Amniotic epithelial cell (primary cell): ENCODE data around the gene CFAP141.
"Not testable (repeated sequence)": the region's sequence is repeated elsewhere in the genome, so short reads cannot be mapped to it uniquely, and the experiment has no call there.

ENCODE experiments used
- DNase-seq: peaks from one replicate; pipeline ENCODE4 v3.0.0-alpha.2; 2010; ENCODE audit warnings: low read depth

The CFAP141 gene

DNA sequence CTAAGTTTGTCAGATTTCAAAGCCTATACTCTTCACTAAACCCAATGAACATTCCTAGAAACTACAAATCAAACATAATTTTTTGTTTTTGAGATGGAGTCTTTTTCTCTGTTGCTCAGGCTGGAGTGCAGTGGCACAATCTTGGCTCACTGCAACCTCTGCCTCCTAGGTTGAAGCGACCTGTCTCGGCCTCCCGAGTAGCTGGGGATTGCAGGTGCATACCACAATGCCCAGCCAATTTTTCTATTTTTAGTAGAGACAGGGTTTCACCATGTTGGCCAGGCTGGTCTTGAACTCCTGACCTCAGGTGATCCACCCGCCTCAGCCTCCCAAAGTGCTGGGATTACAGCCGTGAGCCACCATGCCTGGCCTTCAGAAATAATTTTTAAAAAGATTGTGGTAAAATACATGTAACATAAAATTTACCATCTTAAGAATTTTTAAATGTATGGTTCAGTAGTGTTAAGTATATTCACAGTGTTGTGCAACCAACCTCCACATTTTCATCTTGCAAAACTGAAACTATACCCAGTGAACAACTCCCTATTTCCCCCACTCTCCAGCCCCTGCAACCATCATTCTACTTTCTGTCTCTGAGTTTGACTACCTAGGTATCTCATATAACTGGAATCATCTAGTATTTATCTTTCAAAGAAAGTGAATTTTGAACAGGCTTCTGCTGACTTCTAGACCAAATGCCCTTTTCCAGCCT is 2.7 kb upstream of the CFAP141 start:
- peak; percentile 24 for DNase-seq

DNA sequence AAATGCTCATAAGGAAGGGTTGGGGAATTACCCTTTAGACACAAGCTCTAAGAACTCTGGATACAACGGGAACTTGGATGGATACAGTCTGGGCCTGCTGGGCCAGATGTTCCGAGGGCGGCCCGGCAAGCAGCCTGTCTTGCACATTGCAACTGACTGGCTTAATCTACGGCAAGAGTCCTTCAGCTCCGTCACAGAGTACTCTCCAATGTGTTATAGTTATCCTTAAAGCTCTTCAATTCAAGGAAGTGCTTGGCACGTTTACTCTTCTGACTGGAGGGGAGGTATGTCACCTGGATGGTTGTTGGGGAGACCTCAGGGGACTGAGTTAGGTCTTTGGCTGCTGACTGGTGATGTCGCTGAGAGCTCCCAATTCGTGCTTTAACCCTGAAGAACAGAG is 1.1 kb upstream of the CFAP141 start:
- DNase-seq = no peak

DNA sequence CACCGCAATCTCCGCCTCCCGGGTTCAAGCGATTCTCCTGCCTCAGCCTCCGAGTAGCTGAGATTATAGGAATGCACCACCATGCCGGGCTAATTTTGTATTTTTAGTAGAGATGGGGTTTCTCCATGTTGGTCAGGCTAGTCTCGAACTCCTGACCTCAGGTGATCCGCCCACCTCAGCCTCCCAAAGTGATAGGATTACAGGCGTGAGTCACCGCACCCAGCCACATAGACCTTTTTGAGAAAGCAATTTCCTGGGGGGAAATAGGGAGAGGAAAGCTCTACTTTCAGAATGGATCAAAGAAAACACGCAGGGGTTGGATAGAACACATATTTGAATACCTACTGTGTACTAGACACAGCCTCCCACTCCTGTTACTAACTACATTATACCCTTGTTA is 355 bp downstream of the CFAP141 start:
- not testable (repeated sequence) for DNase-seq

DNA sequence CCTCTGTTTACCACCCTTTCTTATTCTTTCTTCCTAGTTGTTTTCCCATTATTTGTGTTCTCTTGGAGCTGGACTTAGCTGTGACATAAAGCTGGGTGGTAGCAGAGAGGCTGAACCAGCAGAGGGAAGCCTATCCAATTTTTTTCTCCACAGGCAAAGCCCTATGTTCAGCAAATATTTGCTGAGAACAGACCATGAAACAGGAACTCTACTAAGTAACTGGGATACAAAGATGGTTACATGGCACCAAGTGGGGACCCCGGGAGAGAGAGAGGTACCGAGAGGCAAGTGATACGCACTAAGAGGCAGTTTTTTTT is 6.6 kb downstream of the CFAP141 start:
- no peak for DNase-seq

DNA sequence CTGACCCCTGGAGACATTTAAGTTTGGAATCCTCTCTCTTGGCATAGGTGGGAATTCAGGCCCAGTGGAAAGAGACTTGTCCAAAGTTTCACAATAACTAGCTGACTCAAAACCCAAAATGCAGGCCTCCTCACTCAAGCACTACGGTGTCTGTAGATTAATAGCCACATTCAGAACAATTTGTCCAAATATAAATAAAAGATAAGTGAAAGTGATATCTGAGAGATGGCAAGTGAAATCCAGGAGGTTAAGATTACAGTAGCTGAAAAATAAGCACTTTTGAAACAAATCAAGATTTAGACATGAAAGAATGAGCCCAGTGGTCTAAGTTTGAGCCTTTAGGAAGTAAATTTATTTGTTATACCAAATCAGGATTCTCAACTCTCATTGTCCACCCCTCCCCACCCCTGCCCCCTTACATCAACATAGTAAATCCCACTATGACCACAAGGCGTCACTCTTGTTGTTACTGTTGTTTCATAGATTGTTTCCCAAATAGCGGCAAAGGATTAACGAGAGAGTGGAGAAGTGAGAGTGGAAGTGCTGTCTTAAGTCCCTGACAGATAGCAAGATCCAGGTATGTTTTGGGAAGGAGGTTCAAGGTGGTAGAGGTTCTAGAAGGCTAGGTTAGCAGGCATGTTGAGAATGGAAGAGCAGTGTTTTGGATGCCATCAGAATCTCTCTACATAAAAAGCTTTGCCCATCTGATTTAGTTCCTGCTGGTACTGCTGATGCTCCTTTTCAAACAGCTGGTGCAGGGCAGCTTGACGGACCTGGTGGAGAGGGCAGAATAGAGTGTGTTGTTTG is 7.2 kb downstream of the CFAP141 start:
- peak; percentile 85 for DNase-seq

DNA sequence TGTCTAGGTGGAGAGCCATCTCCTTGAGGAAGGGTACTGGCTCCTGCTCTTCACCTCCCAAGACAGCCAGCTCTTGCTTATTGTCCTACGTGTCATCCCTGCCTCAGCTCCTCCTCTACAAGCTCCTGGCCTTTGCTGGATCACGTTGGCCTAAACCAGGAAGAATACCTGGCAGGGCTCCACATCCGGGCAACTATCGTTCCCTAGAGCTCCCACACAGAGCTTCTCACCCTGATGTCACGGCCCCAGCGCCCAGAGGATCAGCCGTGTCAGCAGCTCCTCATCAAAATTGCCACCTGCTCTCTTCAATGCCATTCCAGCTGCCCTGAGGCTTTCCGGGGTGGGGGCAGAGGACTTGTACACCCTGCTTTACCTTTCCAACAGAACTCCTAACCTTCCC is 12.3 kb downstream of the CFAP141 start:
- DNase-seq = no peak

DNA sequence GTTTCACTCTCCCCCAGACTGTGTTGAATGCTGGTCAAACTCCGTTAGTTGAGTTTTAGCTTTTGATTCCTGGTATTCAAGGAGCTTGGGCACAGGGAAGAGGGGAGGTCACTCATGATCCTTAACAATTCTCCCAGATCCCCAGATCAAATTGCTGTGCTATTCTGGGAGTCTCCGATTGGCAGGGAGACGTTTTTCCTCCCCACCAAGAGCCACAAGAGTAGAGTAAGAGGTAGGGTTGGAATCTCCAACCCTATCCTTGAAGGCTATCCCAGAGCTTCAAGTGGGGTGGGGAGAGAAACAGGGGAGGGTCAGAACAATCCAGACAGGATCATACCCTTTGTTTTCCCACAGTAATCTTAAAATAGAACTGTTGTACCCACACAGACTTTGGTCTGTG is 13.7 kb downstream of the CFAP141 start:
- no peak for DNase-seq

DNA sequence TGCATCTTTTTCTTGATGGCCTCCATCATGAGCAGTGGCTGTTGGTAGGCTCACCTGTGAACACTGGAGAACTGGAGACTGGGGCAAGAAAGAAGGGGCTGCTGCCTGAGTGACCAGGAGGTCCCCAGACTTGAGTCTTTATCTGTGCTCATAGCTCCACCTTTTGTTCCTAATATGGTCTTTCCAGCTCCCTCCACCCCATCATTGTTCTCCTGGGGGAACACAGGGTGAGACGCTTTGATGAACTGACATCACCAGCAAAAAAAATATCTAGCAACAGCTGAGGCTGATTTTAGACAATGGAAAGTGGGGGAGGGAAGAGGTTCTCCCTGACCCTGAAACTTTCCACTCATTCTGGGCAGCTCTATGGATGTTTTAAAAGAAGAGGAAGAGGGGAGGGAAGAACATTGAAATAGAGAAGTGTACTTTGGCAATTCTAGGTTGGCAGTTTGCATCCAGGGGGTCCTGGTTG is 14.1 kb downstream of the CFAP141 start, which contains the start of gene TPM3:
TPM3 (minus strand) TSS at position 111 of the 472 bp plus-strand sequence; CDS start at position 29, 82 bp downstream.
- no peak for DNase-seq

DNA sequence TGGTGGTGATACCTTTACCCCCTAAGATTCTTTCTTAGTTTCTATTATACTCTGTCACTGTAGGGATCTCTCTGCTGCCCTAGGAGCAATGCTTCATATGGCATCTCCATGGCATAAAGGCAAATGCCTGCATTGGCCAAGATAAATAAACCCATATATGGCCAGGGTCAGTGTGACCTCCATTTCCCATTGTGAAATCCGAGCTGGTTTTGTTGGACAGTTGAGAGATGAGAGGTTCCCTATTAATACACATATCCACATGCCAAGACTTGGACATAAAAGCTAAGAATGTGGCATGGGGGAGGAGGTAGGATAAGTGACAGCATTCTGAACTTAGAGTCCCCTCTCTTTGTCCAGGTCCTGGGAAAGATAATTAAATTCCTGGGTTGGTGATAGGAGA is 15.6 kb downstream of the CFAP141 start:
- peak; percentile 53 for DNase-seq

DNA sequence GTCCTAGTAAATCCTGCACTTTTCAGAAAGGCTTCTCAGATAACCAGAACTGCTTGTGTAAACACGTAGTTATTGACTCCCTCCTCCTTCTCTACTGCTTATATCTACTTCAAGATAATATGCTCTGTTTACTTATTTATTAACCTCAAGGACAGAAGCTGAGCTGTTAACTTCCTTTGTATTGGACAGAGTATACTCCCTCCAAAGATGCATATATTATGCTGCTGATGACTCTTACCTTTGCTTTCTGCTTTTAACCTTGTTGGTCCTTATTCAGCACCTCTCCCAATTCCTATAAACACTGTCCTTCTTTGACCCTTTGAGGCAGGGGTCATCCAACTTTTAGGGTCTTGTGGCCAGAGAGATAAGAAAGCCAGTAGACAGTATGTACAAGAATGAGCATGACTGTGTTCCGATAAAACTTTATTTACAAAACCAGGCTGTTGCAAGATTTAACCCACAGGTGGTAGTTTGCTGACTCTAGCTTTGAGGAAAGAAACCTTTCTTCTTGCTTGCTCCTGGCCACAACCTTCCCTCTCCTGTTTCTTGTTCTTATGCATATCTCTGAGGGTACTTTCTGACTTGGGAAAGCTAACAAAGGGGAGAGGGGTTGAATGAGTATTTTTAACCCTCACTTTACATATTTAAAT is 19.2 kb downstream of the CFAP141 start:
- DNase-seq = peak; percentile 29

DNA sequence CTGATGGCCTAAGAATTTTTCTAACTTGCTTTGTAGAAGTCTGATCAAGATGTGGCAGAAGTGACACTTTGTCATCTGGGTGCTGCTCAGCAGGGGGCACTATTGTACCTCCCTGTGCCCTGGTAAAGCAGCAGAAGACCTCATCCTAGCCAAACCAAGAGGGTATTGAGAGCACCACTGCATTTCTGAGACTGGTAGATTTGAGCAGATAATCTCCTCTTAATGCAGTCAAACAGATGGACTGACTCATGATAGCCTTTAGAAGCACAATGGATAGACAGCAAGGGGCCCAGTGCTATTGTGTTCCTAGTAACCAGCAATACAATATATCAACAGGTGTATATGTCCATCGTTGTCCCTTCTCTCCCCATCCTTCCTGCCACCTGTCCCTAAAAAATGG is 20.0 kb downstream of the CFAP141 start:
- peak; percentile 66 for DNase-seq

DNA sequence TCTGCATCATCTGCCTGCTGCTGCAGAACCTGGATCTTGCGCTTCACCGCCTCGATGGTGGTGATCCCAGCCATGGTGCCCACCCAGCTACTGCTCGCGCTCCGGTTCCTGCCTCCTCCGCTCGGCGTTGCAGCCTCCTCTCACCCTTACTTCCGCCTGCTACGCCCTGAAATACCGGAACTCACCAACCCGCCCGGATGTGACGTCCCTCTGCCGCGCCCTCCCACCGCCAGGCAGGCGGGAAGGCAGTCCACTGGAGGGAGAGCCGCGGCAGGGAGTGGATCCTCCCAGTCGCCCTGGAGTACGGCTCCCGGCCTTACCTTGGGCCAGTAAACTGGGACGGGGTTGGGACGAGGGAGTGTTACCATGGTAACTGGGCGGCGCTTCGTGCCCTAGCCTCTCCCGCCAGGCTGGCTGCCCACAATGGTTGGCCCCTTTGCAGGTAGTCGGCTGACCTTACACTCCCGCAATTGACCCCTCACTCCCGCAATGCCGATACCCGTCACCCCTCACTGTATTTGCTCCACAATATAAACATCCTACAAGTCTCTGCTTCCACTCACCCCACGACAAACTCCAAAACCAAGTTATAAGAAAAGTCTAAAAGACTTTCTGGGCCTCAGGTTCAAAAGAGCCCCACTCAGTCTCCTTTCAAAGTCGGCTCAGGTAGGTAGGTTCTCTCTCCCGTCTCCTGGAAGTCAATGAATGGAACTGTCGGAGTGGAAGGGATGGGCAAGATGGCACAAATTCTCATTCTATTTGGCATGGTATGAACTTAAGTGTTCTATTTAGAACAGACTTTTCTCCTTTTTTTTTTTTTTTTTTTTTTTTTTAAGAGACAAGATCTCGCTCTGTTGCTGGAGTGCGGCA is 22.9 kb downstream of the CFAP141 start:
- DNase-seq = peak; percentile 95

DNA sequence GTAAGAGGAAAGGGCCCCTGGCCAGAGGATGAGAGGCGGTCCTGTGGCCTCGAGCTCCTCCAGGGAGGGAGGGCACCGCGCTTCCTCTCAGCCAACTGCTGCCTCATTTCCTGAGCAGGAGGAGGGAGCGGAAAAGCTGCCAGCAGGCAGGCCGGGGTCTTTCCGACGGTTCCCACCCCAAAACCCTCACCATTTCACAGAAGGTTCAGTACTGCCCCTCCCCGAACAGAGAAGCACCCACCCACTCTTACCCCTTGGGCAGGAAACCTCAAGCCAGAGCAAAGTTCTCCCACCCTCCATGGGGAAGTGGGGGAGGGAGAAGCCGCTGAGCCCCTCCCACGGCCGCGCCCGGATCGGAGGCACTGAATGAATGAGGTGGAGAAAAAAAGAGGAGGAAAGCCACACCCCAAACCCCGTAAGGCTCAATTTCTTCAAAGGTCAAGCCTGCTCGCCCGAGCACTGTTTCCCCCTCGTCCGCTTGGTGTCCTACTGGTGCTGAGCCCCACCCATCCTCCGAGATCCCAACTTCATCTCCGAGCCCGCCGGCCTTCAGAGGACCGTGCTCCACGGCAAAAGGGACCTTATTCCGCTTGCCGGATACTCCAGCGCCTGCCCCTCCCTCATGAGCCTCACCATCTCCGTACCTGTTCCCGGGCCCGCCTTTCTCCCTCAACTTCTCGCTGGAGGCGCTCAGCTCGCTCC is 23.6 kb downstream of the CFAP141 start:
- DNase-seq = no peak

DNA sequence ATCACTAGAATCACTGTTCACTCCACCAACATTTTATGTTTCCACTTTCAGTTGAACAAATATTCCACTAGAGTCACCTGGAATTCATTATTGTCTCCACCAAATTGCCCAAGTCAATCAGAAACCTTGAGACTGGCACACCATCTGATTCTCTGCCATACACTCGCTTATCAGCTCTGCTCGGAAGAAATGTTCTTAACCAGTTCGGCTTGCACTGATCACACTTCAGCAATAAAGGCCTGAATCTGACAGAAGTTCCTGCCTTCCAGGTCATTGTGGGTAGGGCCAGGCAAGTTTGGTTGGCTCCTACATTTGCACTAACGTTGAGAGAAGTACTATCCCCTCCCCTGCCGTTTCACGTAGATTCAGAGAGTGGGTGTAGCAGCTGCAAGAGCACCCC is 24.2 kb downstream of the CFAP141 start:
- peak; percentile 87 for DNase-seq

DNA sequence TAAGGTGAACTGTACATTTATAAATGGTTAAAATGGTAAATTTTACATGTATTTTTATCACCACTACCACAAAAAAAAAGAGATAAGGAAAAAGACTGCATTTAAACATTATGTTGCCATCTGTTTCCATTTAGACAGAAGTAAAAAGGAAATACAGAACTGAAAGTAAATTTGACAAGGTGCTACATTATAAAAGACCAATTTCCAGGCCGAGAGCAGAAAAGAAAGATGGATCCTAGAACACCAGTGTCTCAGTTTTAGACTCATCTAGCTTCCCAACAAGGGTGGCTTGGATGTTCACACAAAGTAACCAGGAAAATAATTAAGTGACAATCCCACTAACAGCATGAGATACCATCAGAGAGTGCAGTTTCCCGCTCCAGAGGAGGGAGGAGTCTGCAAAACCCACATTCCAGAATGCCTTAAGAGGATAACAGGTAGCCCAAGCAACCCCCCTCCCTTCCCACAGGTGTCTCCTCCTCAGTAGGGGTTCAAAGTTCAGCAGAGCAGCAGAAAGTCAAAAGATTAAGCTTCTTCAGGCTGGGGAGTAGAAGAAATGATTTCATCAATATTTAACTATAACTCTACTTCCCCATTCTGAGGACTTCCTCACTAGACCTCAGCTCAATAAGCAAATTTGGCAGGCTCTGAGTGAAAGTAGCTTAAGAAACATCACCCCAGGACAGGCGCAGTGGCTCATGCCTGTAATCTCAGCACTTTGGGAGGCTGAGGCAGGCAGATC is 26.0 kb downstream of the CFAP141 start:
- no peak for DNase-seq

DNA sequence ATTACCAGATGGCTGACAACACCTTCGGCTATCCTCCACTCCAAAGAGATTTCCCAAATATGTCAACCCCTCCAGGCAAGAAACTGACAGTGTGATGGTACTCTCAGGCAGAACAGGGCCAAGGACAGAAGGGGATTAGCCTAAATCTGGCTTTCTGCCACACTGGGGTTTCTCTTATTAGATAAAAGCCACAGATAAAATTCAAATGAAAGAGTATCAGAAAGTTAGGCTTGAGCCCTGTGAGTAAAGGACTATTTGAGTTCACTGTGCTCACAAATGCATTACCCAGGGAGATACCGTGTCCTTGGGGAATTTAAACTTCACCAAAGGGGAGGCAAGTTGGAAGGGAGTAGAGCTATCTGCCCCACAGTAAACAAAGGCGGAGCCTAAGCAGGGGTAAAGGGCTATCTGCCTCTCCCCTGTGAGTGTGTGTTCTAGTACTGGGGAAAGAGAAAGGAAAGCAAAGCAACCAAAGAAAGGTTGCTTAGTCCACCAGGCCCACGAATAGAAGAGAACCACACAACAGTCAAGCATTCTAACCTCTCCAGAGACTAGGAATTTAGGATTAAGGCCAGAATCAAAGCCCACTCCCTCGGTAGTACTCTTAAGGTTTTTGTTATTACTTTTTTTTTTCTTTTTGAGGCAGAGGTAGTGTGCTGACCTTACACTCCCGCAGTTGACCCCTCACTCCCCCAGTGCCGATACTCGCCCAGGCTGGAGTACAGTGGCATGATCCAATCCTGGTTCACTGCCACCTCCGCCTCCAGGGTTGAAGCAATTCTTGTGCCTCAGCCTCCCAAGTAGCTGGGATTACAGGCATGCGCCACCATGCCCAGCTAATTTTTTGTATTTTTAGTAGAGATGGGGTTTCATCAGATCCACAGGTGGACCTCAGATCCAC is 27.0 kb downstream of the CFAP141 start:
- peak; percentile 54 for DNase-seq

DNA sequence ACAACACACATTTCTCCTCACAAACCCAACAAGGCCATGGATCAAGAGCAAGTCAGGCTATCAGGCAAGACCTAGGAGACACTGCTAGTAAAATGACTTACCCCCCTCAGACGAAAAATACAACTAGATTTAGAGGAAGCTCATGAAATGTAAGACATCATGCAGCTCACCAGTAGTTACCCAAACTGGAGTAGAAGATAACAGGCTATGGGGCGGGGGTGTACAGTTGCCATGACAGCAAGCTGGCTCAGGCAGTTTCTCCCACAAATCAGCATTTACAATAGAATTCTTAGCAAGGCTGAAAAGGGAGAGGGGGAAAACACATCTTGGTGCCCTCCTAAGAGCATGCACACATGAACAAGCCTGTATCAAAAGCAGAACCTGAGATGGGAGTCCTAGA is 28.1 kb downstream of the CFAP141 start:
- DNase-seq = peak; percentile 31

DNA sequence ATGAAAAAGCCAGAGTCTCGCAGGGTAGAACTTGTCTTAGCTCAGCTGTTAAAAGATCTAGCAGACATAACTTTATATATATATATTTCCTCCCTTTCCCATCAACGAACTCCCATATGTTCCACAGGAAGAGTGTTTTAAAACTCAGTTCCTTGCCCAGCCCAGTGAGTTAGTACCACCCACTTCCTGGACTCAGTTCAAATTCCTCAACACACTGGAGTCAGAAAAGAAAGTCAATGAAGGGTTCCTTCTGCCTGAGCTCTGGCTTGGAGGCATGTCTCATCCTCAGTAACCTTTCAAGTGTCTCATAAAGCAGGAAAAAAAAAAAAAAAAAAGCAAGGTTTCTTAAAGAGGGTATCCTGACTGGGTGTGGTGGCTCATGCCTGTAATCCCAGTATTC is 29.8 kb downstream of the CFAP141 start:
- DNase-seq = peak; percentile 73

DNA sequence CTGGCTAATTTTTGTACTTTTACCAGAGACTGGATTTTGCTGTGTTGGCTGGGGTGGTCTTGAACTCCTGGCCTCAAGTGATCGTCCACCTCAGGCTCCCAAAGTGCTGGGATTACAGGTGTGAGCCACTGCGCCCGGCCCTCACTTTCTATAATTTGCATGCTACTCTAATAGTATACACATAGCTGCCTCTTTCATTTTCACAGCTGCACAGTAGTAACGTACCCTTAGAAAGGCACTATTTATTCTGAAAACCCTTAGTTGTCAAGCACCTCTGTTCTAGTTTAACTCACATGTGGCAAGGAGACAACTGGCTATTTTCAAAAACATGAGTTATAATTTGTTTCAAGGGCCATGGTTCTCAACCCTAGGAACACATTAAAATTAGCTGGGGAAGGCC is 31.5 kb downstream of the CFAP141 start:
- no peak for DNase-seq

DNA sequence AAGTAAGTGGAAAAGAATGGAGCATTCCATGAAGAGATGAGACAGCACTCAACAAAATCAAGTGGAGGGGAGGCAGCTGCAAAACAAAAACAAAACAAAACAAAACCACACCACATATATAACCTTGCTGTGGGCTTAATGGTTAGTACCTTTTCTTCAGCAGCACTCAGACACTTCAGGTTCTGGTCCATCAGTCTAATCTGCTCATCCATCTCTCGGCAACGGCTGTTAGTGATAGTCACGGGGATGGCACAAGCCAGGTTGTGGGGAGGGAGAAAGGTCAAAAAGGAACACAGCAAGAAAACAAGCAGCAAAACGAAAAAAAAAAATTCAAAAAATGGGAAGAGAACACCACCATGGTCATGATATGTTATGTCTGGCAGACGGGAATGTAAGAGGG is 34.3 kb downstream of the CFAP141 start:
- DNase-seq = no peak
